HG03280 (cell line): ENCODE data around the gene HOXA11.

Experiments
- ATAC-seq: cut with Tn5 transposase; IDR thresholded peaks from one replicate; pipeline ENCODE4 v1.9.1; 2021; ENCODE audit warnings: mild to moderate bottlenecking, moderate library complexity; ENCODE audit not compliant: unreplicated experiment

The HOXA11 gene

GRCh38 chr7:27138472-27138871 is 46.6 kb downstream of the HOXA11 start:
- no peak for ATAC-seq

GRCh38 chr7:27137640-27138315 is 47.3 kb downstream of the HOXA11 start:
- no peak for ATAC-seq

GRCh38 chr7:27134392-27134791 is 50.6 kb downstream of the HOXA11 start:
- ATAC-seq = no peak

GRCh38 chr7:27133409-27134231 is 51.4 kb downstream of the HOXA11 start:
- ATAC-seq = no peak

- ATAC-seq = no peak
Observed at GRCh38 chr7:27132978-27133377, 52.1 kb downstream of the HOXA11 start.

- ATAC-seq = no peak
Observed at GRCh38 chr7:27132214-27132613, 52.8 kb downstream of the HOXA11 start.

GRCh38 chr7:27131390-27131819 is 53.6 kb downstream of the HOXA11 start:
- no peak for ATAC-seq
